HG03045 (cell line): ENCODE data around the gene P2RX7.
"Not testable (repeated sequence)": the region's sequence is repeated elsewhere in the genome, so short reads cannot be mapped to it uniquely, and the experiment has no call there.

ENCODE experiments used
- ATAC-seq: cut with Tn5 transposase; IDR thresholded peaks from one replicate; pipeline ENCODE4 v1.9.1; 2021; ENCODE audit warnings: mild to moderate bottlenecking, moderate library complexity; ENCODE audit not compliant: unreplicated experiment

The P2RX7 gene

GRCh38 chr12:121202407-121203355 is 70.0 kb downstream of the P2RX7 start:
- no peak for ATAC-seq

GRCh38 chr12:121203482-121203881 is 70.8 kb downstream of the P2RX7 start:
- no peak for ATAC-seq

GRCh38 chr12:121205491-121205890 is 72.8 kb downstream of the P2RX7 start:
- no peak for ATAC-seq

GRCh38 chr12:121208571-121208970 is 75.9 kb downstream of the P2RX7 start:
- ATAC-seq: not testable (repeated sequence)

GRCh38 chr12:121209221-121209620 is 76.5 kb downstream of the P2RX7 start:
- no peak for ATAC-seq

GRCh38 chr12:121209624-121210572 is 77.2 kb downstream of the P2RX7 start, which contains the start of gene P2RX4:
P2RX4 (plus strand) TSS chr12:121210129; CDS start chr12:121210165, 36 bp downstream.
- ATAC-seq: peak; percentile 92

GRCh38 chr12:121212875-121213274 is 80.2 kb downstream of the P2RX7 start:
- no peak for ATAC-seq

- ATAC-seq: no peak
These were observed 81.6 kb downstream of the P2RX7 start for GRCh38 chr12:121214166-121214777.

- no peak for ATAC-seq
These were observed 82.4 kb downstream of the P2RX7 start for GRCh38 chr12:121214855-121215745.

- no peak for ATAC-seq
These were observed 83.4 kb downstream of the P2RX7 start for GRCh38 chr12:121216102-121216501.

- ATAC-seq: no peak
These were observed 84.4 kb downstream of the P2RX7 start for GRCh38 chr12:121217063-121217462.

- no peak for ATAC-seq
These were observed 85.1 kb downstream of the P2RX7 start for GRCh38 chr12:121217761-121218160.

GRCh38 chr12:121218588-121219352 is 86.1 kb downstream of the P2RX7 start:
- ATAC-seq: no peak

GRCh38 chr12:121219353-121219986 is 86.8 kb downstream of the P2RX7 start:
- ATAC-seq: no peak

- no peak for ATAC-seq
These were observed 90.2 kb downstream of the P2RX7 start for GRCh38 chr12:121222847-121223246.

GRCh38 chr12:121223292-121224285 is 90.9 kb downstream of the P2RX7 start:
- no peak for ATAC-seq

GRCh38 chr12:121224591-121224990 is 91.9 kb downstream of the P2RX7 start:
- ATAC-seq: no peak
